Osteocyte (in vitro differentiated cells): ENCODE data around the gene SLC26A11. TPM values are rescaled to one million over a fixed set of nuclear protein-coding genes. Genes with fewer than 3 reads are reported as not detected.

ENCODE experiments used
- DNase-seq: peaks from one replicate; pipeline ENCODE4 v3.0.0; 2021; ENCODE audit warnings: mixed read lengths; ENCODE audit not compliant: unreplicated experiment; ENCODE audit errors: extremely low spot score
- H3K27ac Mint-ChIP-seq: one replicate; pipeline ENCODE4 v1.8.0; 2021; ENCODE audit warnings: mild to moderate bottlenecking, mixed read lengths; ENCODE audit not compliant: unreplicated experiment
- H3K27me3 Mint-ChIP-seq: one replicate; pipeline ENCODE4 v1.8.0; 2021; ENCODE audit warnings: mixed read lengths; ENCODE audit not compliant: unreplicated experiment
- H3K36me3 Mint-ChIP-seq: one replicate; pipeline ENCODE4 v1.8.0; 2021; ENCODE audit warnings: mixed read lengths; ENCODE audit not compliant: unreplicated experiment
- H3K4me1 Mint-ChIP-seq: one replicate; pipeline ENCODE4 v1.8.0; 2021; ENCODE audit warnings: mixed read lengths; ENCODE audit not compliant: unreplicated experiment
- H3K4me3 Mint-ChIP-seq: one replicate; pipeline ENCODE4 v1.8.0; 2021; ENCODE audit warnings: mild to moderate bottlenecking, moderate library complexity, mixed read lengths; ENCODE audit not compliant: unreplicated experiment
- H3K9me3 Mint-ChIP-seq: one replicate; pipeline ENCODE4 v1.8.0; 2021; ENCODE audit warnings: mixed read lengths; ENCODE audit not compliant: unreplicated experiment
- total RNA-seq: library from RNA; stranded (reverse); gene quantifications from 2 replicates; pipeline ENCODE4 v1.2.1, GENCODE V29; 2021
- TF ChIP-seq, protein P1 (sequence below): fragments of 200-600 bp; sonication (generic); IDR thresholded peaks from 2 replicates; pipeline ENCODE4 v1.5.0; 2021; ENCODE audit warnings: antibody characterized with exemption, mild to moderate bottlenecking, moderate library complexity

The SLC26A11 gene
- total RNA-seq, 1 donor from 2014 or later: 34.7 TPM

DNA sequence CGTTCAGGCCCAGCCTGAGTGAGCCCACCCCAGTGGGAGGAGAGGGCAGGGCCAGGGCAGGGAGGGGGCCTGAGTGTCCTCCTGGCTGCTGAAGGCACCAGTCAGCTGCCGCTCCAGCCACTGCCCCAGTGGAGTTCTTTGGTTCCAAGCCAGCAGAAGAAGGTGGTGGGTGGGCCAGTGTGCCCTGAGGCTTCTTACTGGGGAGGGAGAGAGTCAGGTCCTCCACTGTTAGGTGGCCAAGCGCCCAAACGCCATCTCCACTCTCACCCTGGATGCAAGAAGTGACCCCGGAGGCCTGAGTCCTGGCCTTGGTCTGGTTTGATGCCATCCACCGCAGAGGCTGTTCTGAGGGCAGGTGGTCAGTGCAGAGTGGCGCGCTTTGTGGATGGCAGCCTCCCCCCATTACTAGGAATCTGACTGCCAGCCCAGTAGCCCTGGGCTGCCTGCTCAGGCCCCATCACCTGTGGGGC lies 42.6 kb downstream of the SLC26A11 start:
- H3K4me3 Mint-ChIP-seq: no peak overlapping the region

DNA sequence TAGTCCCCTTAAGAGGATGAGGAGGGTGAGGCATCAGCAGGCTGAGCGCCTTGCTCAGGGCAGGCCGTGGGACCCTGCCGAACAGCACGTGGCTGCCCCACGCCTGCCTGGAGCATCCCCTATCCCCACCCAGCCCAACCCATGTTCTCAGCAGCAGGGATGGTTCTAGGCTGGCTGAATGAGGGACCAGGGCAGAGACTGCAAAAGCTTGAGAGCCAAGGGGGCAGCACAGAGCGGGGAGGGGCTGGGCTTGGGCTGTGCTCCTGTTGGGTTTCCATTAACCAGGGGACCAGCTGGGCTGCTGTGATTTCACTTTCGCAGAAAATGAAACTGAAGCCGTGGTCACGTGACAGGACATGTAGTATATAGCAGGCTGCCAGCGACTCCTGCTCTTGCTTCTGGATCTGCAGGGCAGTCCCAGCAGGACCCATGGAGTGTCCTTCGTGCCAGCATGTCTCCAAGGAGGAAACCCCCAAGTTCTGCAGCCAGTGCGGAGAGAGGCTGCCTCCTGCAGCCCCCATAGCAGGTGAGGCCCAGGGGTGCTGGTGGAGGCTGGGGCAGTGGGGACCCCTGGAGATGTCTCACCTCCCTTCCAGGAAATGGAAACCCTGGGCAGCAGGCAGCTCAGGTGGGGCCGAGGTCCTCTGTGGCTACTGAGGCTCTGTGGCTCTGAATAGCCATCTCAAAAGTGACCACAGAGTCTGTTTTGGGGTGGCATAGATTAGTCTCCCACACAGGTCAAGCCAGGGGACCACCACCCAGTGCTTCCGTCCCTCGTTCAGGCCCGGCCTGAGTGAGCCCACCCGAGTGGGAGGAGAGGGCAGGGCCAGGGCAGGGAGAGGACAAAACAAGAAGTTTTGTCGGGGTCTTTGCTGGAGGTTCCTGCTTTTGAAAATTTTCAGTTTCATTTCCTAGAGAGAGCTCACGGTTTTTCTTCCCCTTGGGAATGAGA lies 43.3 kb downstream of the SLC26A11 start:
- Mint-ChIP-seq H3K9me3 (no peaks in the 10 kb centered on the region), H3K4me1 (peaks cover 26% of the 10 kb centered on the region), H3K27me3 (no peaks in the 10 kb centered on the region), H3K36me3 (peaks cover 19% of the 10 kb centered on the region), H3K4me3 (peak overlapping the region; percentile 40), H3K27ac (peak overlapping the region; percentile 54)
- TF ChIP-seq, protein P1, sequence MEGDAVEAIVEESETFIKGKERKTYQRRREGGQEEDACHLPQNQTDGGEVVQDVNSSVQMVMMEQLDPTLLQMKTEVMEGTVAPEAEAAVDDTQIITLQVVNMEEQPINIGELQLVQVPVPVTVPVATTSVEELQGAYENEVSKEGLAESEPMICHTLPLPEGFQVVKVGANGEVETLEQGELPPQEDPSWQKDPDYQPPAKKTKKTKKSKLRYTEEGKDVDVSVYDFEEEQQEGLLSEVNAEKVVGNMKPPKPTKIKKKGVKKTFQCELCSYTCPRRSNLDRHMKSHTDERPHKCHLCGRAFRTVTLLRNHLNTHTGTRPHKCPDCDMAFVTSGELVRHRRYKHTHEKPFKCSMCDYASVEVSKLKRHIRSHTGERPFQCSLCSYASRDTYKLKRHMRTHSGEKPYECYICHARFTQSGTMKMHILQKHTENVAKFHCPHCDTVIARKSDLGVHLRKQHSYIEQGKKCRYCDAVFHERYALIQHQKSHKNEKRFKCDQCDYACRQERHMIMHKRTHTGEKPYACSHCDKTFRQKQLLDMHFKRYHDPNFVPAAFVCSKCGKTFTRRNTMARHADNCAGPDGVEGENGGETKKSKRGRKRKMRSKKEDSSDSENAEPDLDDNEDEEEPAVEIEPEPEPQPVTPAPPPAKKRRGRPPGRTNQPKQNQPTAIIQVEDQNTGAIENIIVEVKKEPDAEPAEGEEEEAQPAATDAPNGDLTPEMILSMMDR: no peak
- DNase-seq: no peak

More for the DNA sequence above, 42.6 kb downstream of the SLC26A11 start:
- TF ChIP-seq, protein P1: no peak
- Mint-ChIP-seq H3K9me3 (no peaks in the 10 kb centered on the region), H3K4me1 (peaks cover 26% of the 10 kb centered on the region), H3K27ac (peak overlapping the region; percentile 86), H3K27me3 (no peaks in the 10 kb centered on the region), H3K36me3 (peaks cover 19% of the 10 kb centered on the region)
- DNase-seq: no peak

DNA sequence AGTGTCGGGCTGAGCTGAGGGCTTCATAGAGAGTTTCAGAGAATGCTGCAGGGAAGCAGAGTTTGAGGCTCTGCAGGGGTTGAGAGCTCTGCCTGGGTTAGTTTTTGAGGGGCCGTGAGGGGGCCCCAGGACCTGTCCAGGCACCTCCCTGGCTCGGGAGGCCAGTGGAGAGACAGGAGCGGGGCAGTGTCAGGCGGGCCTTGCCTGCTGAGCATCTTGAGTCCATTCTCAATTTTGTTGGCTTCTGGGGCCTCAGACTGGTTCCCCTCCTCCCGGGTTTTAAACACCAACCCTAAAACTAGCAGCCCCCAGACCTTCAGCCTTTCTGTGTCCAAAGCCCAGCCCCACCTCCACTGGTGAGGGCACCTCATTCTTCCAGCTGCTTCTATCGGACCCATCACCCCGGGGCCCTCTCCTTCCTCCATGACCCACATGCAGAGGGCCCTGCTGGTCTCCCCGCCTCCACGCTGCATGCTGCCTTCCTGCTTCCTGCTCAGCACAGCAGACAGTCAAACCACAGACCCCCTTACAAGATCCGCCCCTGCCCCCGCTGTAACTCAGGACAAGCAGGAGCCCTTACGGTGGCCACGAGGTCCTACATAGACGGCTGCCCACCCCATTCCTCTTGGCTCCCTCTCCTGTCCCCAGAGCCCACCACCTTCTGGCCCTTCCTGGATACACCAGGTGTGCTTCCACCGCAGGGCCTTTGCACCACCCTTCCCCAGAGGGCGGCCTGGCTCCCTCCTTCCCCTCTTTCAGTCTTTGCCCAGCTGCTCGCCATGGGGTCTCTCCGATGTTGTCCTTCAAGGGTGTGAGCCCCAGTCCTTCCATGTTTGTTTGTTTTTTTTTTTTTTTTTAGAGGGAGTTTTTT lies 44.2 kb downstream of the SLC26A11 start:
- H3K27ac Mint-ChIP-seq: no peak overlapping the region

DNA sequence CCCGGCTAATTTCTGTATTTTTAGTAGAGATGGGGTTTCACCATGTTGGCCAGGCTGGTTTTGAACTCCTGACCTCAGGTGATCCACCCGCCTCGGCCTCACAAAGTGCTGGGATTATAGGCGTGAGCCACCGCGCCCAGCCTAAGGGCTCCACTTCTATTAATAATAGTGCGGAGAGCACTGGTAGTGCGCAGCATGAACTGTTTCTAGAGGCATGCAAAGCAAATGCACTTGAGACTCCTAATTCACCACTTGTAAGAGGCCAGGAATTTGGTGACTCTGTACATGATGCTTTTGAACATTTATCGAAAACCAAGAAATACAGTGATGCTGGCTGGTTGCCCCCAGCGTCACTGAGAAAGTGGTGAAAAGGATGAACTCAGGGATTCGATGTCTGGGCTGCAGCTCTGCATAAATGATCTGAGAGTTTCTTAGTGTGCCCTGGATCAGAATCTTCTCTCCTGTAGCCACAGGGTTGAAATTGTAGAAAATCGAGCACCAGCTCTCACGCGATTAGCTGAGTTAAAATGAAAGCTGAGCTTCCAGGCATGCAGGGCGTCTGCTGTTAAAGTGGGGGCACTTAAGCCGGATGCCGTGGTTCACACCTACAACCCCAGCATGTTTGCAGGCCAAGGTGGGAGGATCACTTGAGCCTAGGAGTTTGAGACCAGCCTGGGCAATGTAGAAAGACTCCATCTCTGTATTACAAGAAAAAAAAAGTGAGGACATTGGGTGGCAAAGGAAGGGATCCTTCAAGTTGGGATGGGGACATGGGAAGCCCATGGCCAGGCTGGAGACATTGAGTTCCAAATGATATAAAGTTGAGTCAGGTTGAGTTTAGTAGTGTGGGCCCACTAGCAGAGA lies 45.2 kb downstream of the SLC26A11 start:
- H3K36me3 Mint-ChIP-seq: peaks cover 19% of the 10 kb centered on the region
- TF ChIP-seq, protein P1: no peak
- no peak overlapping the region for H3K4me3 Mint-ChIP-seq
- no peaks in the 10 kb centered on the region for H3K9me3 Mint-ChIP-seq
- DNase-seq: no peak
- no peaks in the 10 kb centered on the region for H3K27me3 Mint-ChIP-seq
- H3K4me1 Mint-ChIP-seq: peaks cover 21% of the 10 kb centered on the region
- no peak overlapping the region for H3K27ac Mint-ChIP-seq

More for the DNA sequence above, 44.2 kb downstream of the SLC26A11 start:
- H3K4me3 Mint-ChIP-seq: no peak overlapping the region
- TF ChIP-seq, protein P1: no peak
- no peak for DNase-seq
- peaks cover 19% of the 10 kb centered on the region for H3K36me3 Mint-ChIP-seq
- H3K4me1 Mint-ChIP-seq: peaks cover 25% of the 10 kb centered on the region
- no peaks in the 10 kb centered on the region for H3K27me3 Mint-ChIP-seq
- no peaks in the 10 kb centered on the region for H3K9me3 Mint-ChIP-seq
